HG02571 (cell line): ENCODE results near the gene BSCL2.
"Not testable (repeated sequence)": the region's sequence is repeated elsewhere in the genome, so short reads cannot be mapped to it uniquely, and the experiment has no call there.

Source experiments
- ATAC-seq: cut with Tn5 transposase; IDR thresholded peaks from one replicate; pipeline ENCODE4 v1.9.1; 2021; ENCODE audit warnings: mild to moderate bottlenecking, moderate library complexity; ENCODE audit not compliant: unreplicated experiment

Gene BSCL2

GRCh38 chr11:62664405-62665074, 42.7 kb downstream of the BSCL2 start:
- ATAC-seq: peak; percentile 28

GRCh38 chr11:62656796-62657429, 50.3 kb downstream of the BSCL2 start:
- ATAC-seq: no peak

- ATAC-seq: no peak
These were observed 52.9 kb downstream of the BSCL2 start for GRCh38 chr11:62654297-62654696.

GRCh38 chr11:62652161-62653006, 54.8 kb downstream of the BSCL2 start:
- no peak for ATAC-seq

- not testable (repeated sequence) for ATAC-seq
These were observed 56.9 kb downstream of the BSCL2 start for GRCh38 chr11:62650283-62650682.

- ATAC-seq: no peak
These were observed 57.7 kb downstream of the BSCL2 start for GRCh38 chr11:62649486-62649885.

GRCh38 chr11:62648967-62649364, 58.3 kb downstream of the BSCL2 start:
- ATAC-seq: no peak

- no peak for ATAC-seq
These were observed 58.8 kb downstream of the BSCL2 start for GRCh38 chr11:62648185-62648966.

- ATAC-seq: no peak
These were observed 59.6 kb downstream of the BSCL2 start for GRCh38 chr11:62647609-62648005.

- no peak for ATAC-seq
These were observed 60.2 kb downstream of the BSCL2 start for GRCh38 chr11:62646825-62647608.

GRCh38 chr11:62645946-62646824, 61.0 kb downstream of the BSCL2 start, which contains the start of gene GANAB:
Gene GANAB, minus strand, starts transcription at chr11:62646613. Its CDS starts 14 bp downstream, at chr11:62646599.
- peak; percentile 96 for ATAC-seq

- ATAC-seq: no peak
These were observed 61.6 kb downstream of the BSCL2 start for GRCh38 chr11:62645671-62645945.

GRCh38 chr11:62644220-62644619, 63.0 kb downstream of the BSCL2 start:
- no peak for ATAC-seq
